Upper lobe of right lung (tissue), 1 donor: ENCODE data around the gene KRTAP9-6. TPM values are rescaled to one million over a fixed set of nuclear protein-coding genes. Genes with fewer than 3 reads are reported as not detected.
"Not testable (repeated sequence)": the region's sequence is repeated elsewhere in the genome, so short reads cannot be mapped to it uniquely, and the experiment has no call there.

ENCODE experiments used
- ATAC-seq: fragments of 200-7000 bp; cut with Tn5 transposase; one replicate; pipeline ENCODE4 v1.9.1; 2020; ENCODE audit warnings: mild to moderate bottlenecking, moderate library complexity
- DNase-seq: peaks from one replicate; pipeline ENCODE4 v3.0.0-alpha.2; 2020
- H3K27ac ChIP-seq: fragments of 200-600 bp; one replicate; pipeline ENCODE4 v1.8.0; 2022
- H3K27me3 ChIP-seq: fragments of 200-600 bp; one replicate; pipeline ENCODE4 v1.8.0; 2022; ENCODE audit warnings: mild to moderate bottlenecking
- H3K36me3 ChIP-seq: fragments of 200-600 bp; one replicate; pipeline ENCODE4 v1.8.0; 2022
- H3K4me1 ChIP-seq: fragments of 200-600 bp; one replicate; pipeline ENCODE4 v1.8.0; 2022
- H3K4me3 ChIP-seq: fragments of 200-600 bp; one replicate; pipeline ENCODE4 v1.8.0; 2022; ENCODE audit warnings: mild to moderate bottlenecking
- H3K9me3 ChIP-seq: fragments of 200-600 bp; one replicate; pipeline ENCODE4 v1.8.0; 2022
- CTCF ChIP-seq: fragments of 200-600 bp; IDR thresholded peaks from one replicate; pipeline ENCODE4 v1.8.0; 2022; ENCODE audit warnings: antibody characterized with exemption
- intact Hi-C: fragments of 100-400 bp; cut with DNase I; formaldehyde crosslinking; loops from one replicate; pipeline ENCODE4 v1.11.0; 2022
- total RNA-seq: library from RNA; stranded (reverse); fragmentation: NEBNext Ultra II Directional; extraction: Animal tissue kit (Norgen Biotek cat#: 25700); gene quantifications from one replicate; pipeline ENCODE4 v1.2.1, GENCODE V29; 2021
- donor health status: DM: no; HTN: yes; CAD: no; lungs with severe emphysema.

The KRTAP9-6 gene
- total RNA-seq, 1 donor from 2014 or later = not detected

- H3K27ac ChIP-seq = no peak overlapping the region
- no peak for ATAC-seq
Observed at GRCh38 chr17:41254861-41255260, 10.3 kb upstream of the KRTAP9-6 start.

GRCh38 chr17:41255381-41256290 lies 9.5 kb upstream of the KRTAP9-6 start, which contains the start of gene KRTAP9-9:
Gene KRTAP9-9 (plus strand): TSS chr17:41255384.
- H3K27ac ChIP-seq, DNase-seq, H3K4me1 ChIP-seq, intact Hi-C loops, H3K4me3 ChIP-seq, ATAC-seq, H3K36me3 ChIP-seq, H3K9me3 ChIP-seq: not testable (repeated sequence)
- H3K27me3 ChIP-seq = peaks cover 11% of the 10 kb centered on the region

More at GRCh38 chr17:41254861-41255260, 10.3 kb upstream of the KRTAP9-6 start:
- intact Hi-C loops = no loop called here
- H3K27me3 ChIP-seq = peaks cover 11% of the 10 kb centered on the region
- no peak for DNase-seq
- TF ChIP-seq CTCF = no peak
- no peaks in the 10 kb centered on the region for H3K36me3 ChIP-seq
- no peaks in the 10 kb centered on the region for H3K9me3 ChIP-seq
- no peak overlapping the region for H3K4me3 ChIP-seq
- H3K4me1 ChIP-seq = no peaks in the 10 kb centered on the region

DNA sequence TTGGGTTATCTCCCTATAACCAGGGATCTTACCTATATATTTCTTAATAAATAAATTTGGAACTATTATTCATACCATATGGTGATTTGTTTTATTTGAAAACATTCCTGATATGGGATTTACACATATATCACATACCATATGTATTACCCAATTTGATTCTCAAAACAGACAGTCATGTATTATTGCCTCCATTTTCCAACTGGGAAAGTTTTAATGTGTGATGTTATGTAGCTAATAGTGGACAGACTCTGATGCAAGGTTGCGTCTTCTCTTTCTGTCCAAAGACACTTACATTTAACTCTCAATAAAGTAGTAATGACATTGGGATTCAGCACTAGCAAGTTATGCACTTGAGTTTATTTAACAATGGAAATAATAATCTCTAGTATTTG lies 8.9 kb upstream of the KRTAP9-6 start:
- H3K9me3 ChIP-seq = no peaks in the 10 kb centered on the region
- H3K4me1 ChIP-seq = no peaks in the 10 kb centered on the region
- intact Hi-C loops = no loop called here
- H3K27ac ChIP-seq = no peak overlapping the region
- no peak overlapping the region for H3K4me3 ChIP-seq
- ATAC-seq (no peak), DNase-seq (no peak)
- H3K36me3 ChIP-seq = no peaks in the 10 kb centered on the region
- H3K27me3 ChIP-seq = peaks cover 11% of the 10 kb centered on the region
- no peak for TF ChIP-seq CTCF

DNA sequence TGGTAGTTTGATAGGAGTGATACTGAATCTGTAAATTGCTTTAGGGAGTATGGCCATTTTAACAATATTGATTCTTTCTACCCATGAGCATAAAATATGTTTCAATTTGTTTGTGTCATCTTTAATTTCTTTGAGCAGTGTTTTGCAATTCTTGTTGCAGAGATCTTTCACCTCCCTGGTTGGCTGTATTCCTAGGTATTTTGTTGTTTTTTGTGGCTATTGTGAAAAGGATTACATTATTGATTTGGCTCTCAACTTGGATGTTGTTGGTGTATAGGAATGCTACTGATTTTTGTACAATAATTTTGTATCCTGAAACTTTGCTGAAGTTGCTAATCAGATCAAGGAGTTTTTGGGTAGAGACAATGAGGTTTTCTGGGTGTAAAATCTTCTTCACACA lies 6.8 kb upstream of the KRTAP9-6 start:
- no peaks in the 10 kb centered on the region for H3K36me3 ChIP-seq
- no peaks in the 10 kb centered on the region for H3K9me3 ChIP-seq
- no peak overlapping the region for H3K27ac ChIP-seq
- ATAC-seq (no peak), DNase-seq (no peak)
- intact Hi-C loops = no loop called here
- no peak for TF ChIP-seq CTCF
- H3K4me3 ChIP-seq = no peak overlapping the region
- no peaks in the 10 kb centered on the region for H3K4me1 ChIP-seq
- peaks cover 11% of the 10 kb centered on the region for H3K27me3 ChIP-seq

DNA sequence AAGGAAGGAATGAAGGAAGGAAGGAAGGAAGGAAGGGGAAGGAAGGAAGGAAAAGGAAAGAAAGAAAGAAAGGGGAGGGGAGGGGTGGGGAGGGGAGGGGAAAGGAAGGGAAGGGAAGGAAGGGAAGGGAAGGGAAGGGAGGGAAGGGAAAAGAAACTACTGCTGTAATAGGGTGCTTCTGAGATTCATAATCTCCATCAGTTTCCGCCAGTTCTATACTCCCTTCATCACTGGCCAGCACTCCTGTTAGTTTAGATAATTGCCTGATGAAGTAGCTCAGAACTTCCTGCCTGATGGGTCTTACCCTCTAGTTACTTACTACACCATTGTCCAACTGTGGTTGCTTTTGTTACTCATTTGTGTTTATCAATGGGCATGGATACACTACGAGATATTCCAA lies 2.0 kb upstream of the KRTAP9-6 start:
- Histone ChIP-seq H3K4me1 (no peaks in the 10 kb centered on the region), H3K9me3 (no peaks in the 10 kb centered on the region), H3K27ac (no peak overlapping the region), H3K36me3 (no peaks in the 10 kb centered on the region), H3K27me3 (no peaks in the 10 kb centered on the region), H3K4me3 (no peak overlapping the region)
- intact Hi-C loops = no loop called here
- ATAC-seq (no peak), DNase-seq (no peak)
- no peak for TF ChIP-seq CTCF

DNA sequence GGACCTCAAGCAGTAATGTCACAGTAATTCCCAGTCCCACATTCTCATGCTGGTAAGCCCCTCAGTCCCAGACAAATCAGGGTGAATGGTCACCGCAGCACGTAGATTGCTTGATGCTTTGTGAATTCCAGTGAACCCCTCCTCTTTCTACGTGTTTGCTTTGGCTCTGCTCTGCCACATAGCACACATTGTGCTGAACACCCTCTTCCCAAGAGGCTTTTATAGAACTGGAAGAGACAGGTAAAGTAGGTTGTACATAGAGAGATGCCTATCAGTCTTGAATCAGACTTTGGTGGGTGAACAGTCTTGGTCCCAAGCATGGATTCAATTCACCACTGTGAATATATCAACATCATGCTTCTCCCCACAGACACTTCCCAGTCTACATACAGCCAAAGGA lies 579 bp upstream of the KRTAP9-6 start:
- Histone ChIP-seq H3K36me3 (no peaks in the 10 kb centered on the region), H3K4me3 (no peak overlapping the region), H3K9me3 (no peaks in the 10 kb centered on the region), H3K27me3 (no peaks in the 10 kb centered on the region), H3K4me1 (no peaks in the 10 kb centered on the region), H3K27ac (no peak overlapping the region)
- DNase-seq (no peak), ATAC-seq (peak; percentile 51)
- intact Hi-C loops = no loop called here
- TF ChIP-seq CTCF = no peak
